ENCODE data around the gene IGSF9B. TPM values are rescaled to one million over a fixed set of nuclear protein-coding genes. Genes with fewer than 3 reads are reported as not detected.

Gene IGSF9B
- total and polyA plus RNA-seq, 4 donors, result 0.07 to 0.33 (median 0.09) TPM; not detected in 1

GRCh38 chr11:134001596-134001995 is 44.8 kb upstream of the IGSF9B start:
- Histone ChIP-seq H3K9ac (ENCODE audit: low read depth in 1 of 2, low read length in 2 of 2) (no peak overlapping the region), H3K27me3 (ENCODE audit: control insufficient read depth in 4 of 4, insufficient read depth in 4 of 4, low read length in 3 of 4) (no peaks in the 10 kb centered on the region), H3K4me1 (ENCODE audit: control insufficient read depth in 4 of 4, insufficient read depth in 4 of 4, low read length in 3 of 4) (no peaks in the 10 kb centered on the region), H3K4me3 (ENCODE audit: low read depth in 1 of 3, low read length in 3 of 3) (no peak overlapping the region), H3K27ac (ENCODE audit: low read depth in 1 of 2, low read length in 2 of 2) (no peak overlapping the region), H3K36me3 (ENCODE audit: control insufficient read depth in 4 of 4, insufficient read depth in 3 of 4, low read depth in 1 of 4, low read length in 3 of 4) (no peaks in the 10 kb centered on the region), H3K9me3 (ENCODE audit: control insufficient read depth in 4 of 4, low read length in 3 of 4) (no peaks in the 10 kb centered on the region)
- WGBS, result 76% methylated on average over 6 of the region's 6 CpGs
- DNase-seq (ENCODE audit: low spot score), result no peak
- TF ChIP-seq HNF4A (conservative IDR thresholded peaks at IDR 0.05) (no peak), RXRA (IDR thresholded peaks at IDR 0.05) (no peak)

GRCh38 chr11:134001088-134001487 is 44.3 kb upstream of the IGSF9B start:
- TF ChIP-seq CTCF (IDR thresholded peaks at IDR 0.05; ENCODE audit: low read depth, low read length, missing input control) (no peak), RAD21 (IDR thresholded peaks at IDR 0.05) (no peak), FOXA1 (IDR thresholded peaks at IDR 0.05) (no peak), EGR1 (IDR thresholded peaks at IDR 0.05; ENCODE audit: low read depth in 2 of 2) (no peak), JUND (IDR thresholded peaks at IDR 0.05) (no peak), GABPA (IDR thresholded peaks at IDR 0.05 in 1 of 2, conservative IDR thresholded peaks at IDR 0.05 in 1 of 2) (no peak), ZBTB33 (IDR thresholded peaks at IDR 0.05) (no peak), MAX (IDR thresholded peaks at IDR 0.05) (no peak), YY1 (IDR thresholded peaks at IDR 0.05) (no peak), HNF4G (IDR thresholded peaks at IDR 0.05) (no peak), TAF1 (conservative IDR thresholded peaks at IDR 0.05) (no peak), REST (IDR thresholded peaks at IDR 0.05) (no peak), SP1 (IDR thresholded peaks at IDR 0.05) (no peak), HNF4A (conservative IDR thresholded peaks at IDR 0.05) (no peak)
- no peak for DNase-seq (ENCODE audit: low spot score)
- 79% methylated on average over 6 of the region's 6 CpGs for WGBS
- Histone ChIP-seq H3K27me3 (ENCODE audit: control insufficient read depth in 4 of 4, insufficient read depth in 4 of 4, low read length in 3 of 4) (no peaks in the 10 kb centered on the region), H3K4me3 (ENCODE audit: low read depth in 1 of 3, low read length in 3 of 3) (no peak overlapping the region), H3K4me1 (ENCODE audit: control insufficient read depth in 4 of 4, insufficient read depth in 4 of 4, low read length in 3 of 4) (no peaks in the 10 kb centered on the region), H3K9me3 (ENCODE audit: control insufficient read depth in 4 of 4, low read length in 3 of 4) (peaks cover 0 to under 1% (median 0%) of the 10 kb centered on the region in 4 donors), H3K9ac (ENCODE audit: low read depth in 1 of 2, low read length in 2 of 2) (no peak overlapping the region), H3K36me3 (ENCODE audit: control insufficient read depth in 4 of 4, insufficient read depth in 3 of 4, low read depth in 1 of 4, low read length in 3 of 4) (no peaks in the 10 kb centered on the region), H3K27ac (ENCODE audit: low read depth in 1 of 2, low read length in 2 of 2) (no peak overlapping the region)

Measured in liver (tissue), 9 donors.